Type B pancreatic cell (in vitro differentiated cells): ENCODE measurements around the gene ALDH7A1. TPM values are rescaled to one million over a fixed set of nuclear protein-coding genes. Genes with fewer than 3 reads are reported as not detected.

Experiments
- DNase-seq: peaks from one replicate; pipeline ENCODE4 v3.0.0; 2021; ENCODE audit warnings: mixed read lengths; ENCODE audit not compliant: unreplicated experiment; ENCODE audit errors: extremely low spot score
- H3K27ac Mint-ChIP-seq: 2 replicates; pipeline ENCODE4 v1.8.0; 2021; ENCODE audit warnings: mild to moderate bottlenecking, mixed read lengths
- H3K27me3 Mint-ChIP-seq: 2 replicates; pipeline ENCODE4 v1.8.0; 2021; ENCODE audit warnings: mixed read lengths
- H3K36me3 Mint-ChIP-seq: 2 replicates; pipeline ENCODE4 v1.8.0; 2021; ENCODE audit warnings: mixed read lengths
- H3K4me1 Mint-ChIP-seq: one replicate; pipeline ENCODE4 v1.8.0; 2021; ENCODE audit warnings: mixed read lengths; ENCODE audit not compliant: unreplicated experiment
- H3K4me3 Mint-ChIP-seq: 2 replicates; pipeline ENCODE4 v1.8.0; 2021; ENCODE audit warnings: mild to moderate bottlenecking, mixed read lengths
- H3K9me3 Mint-ChIP-seq: 2 replicates; pipeline ENCODE4 v1.8.0; 2021; ENCODE audit warnings: mixed read lengths
- CTCF ChIP-seq: fragments of 200-600 bp; sonication (generic); conservative IDR thresholded peaks from 2 replicates; pipeline ENCODE4 v1.5.0; 2021; ENCODE audit warnings: antibody characterized with exemption, mild to moderate bottlenecking
- total RNA-seq: library from RNA; stranded (reverse); gene quantifications from 2 replicates; pipeline ENCODE4 v1.2.1, GENCODE V29; 2021; ENCODE audit warnings: low replicate concordance

ALDH7A1 gene
- total RNA-seq, 1 donor from 2014 or later = 119 TPM

GRCh38 chr5:126494393-126494792 is 100.6 kb downstream of the ALDH7A1 start:
- H3K4me3 Mint-ChIP-seq = no peak overlapping the region
- H3K9me3 Mint-ChIP-seq = no peaks in the 10 kb centered on the region
- no peaks in the 10 kb centered on the region for H3K27me3 Mint-ChIP-seq
- TF ChIP-seq CTCF = no peak
- peaks cover 10% of the 10 kb centered on the region for H3K36me3 Mint-ChIP-seq
- H3K27ac Mint-ChIP-seq = no peak overlapping the region
- H3K4me1 Mint-ChIP-seq = peaks cover 23% of the 10 kb centered on the region
- no peak for DNase-seq

DNA sequence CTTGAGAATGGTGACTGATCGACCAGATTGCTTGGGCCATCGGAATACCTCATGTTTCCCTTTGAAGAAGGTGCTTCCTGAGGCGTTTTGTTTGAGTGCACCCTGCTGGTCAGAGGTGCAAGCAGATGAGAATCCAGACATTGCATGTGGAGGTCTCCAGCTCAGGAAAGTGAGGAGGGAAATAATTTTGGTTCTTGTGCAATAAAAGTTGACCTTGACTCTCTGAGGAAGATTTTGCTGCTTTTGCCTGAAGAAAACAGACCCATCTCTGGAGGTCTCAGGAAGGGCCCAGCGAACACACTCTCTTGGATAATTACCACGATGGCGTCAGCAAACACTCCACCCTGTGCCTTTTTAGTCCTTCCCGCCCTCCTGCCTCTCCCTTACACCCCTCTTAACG is 102.1 kb downstream of the ALDH7A1 start:
- Mint-ChIP-seq H3K4me1 (peaks cover 38% of the 10 kb centered on the region), H3K4me3 (no peak overlapping the region), H3K36me3 (peaks cover 10% of the 10 kb centered on the region), H3K9me3 (no peaks in the 10 kb centered on the region), H3K27me3 (no peaks in the 10 kb centered on the region), H3K27ac (peak overlapping the region; percentile 4)
- DNase-seq = no peak
- peak; percentile 36 for TF ChIP-seq CTCF

DNA sequence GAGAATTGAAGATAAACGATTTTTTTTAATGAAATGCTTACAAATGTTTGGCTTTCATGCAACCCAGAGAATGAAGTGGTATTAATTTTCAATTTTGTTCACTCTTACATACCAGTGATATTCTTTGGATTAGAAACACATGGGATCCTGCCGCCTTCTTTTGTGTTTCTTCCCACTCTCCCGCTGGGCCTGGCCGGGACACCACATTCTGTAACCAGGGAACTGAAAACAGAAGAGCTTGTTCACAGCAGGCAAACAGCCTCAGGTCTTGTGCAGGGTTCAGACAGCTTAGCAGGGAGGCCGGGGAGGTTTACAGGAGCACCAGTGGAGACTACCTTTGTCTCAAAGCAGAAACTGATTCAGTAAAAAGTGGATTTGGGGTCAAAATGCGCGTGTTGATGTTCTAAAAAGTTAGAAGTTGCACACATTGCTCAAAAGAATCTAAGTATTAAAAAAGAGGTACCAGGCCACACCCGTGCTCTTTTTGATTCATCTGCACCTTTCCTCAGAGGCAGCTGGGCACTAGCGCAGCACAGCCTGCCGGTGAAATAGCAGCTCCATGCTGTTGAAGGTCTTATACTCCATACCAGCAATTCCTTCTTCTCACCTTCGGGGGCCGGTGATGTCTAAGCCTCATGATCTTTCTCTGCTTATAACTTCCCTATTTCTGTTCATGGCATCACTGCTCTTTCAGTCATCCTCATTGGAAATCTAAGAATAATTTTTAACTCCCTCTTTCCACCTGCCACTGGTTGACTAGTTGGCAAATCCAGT is 104.7 kb downstream of the ALDH7A1 start:
- Mint-ChIP-seq H3K27me3 (no peaks in the 10 kb centered on the region), H3K36me3 (peaks cover 27% of the 10 kb centered on the region), H3K9me3 (no peaks in the 10 kb centered on the region), H3K27ac (peak overlapping the region; percentile 62), H3K4me1 (peaks cover 43% of the 10 kb centered on the region), H3K4me3 (peak overlapping the region; percentile 34)
- peak; percentile 49 for TF ChIP-seq CTCF
- no peak for DNase-seq

DNA sequence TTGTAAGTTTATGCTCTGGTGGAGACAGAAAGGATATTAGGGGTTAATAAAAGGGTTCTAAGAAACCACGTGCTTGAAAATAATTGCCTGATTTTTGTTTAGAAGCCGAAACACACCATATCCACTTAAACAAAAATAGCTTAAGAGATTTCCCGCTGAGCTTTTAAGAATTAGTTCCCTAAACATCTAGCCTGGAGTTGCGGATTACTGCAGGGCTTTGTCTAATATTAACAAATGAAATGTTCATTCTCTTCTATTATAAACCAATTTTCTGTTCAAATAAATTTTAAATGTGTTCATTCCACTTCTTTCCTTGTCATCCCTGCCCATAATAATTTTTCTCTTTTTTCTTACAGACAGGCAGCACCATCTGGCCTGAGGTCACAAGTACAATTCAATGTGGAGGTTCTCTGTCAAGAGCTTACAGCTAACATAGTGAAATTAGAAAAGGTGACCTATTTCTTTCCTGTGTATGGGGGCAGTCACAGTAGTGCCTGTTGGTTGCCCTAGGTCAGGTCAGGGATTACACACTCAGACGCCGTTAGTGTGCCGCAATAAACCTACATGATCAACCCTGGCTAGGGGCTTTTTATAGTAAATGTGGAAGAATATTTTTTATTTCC is 106.5 kb downstream of the ALDH7A1 start:
- H3K4me1 Mint-ChIP-seq = peaks cover 44% of the 10 kb centered on the region
- H3K36me3 Mint-ChIP-seq = peaks cover 27% of the 10 kb centered on the region
- DNase-seq = no peak
- no peak overlapping the region for H3K27ac Mint-ChIP-seq
- no peaks in the 10 kb centered on the region for H3K9me3 Mint-ChIP-seq
- H3K4me3 Mint-ChIP-seq = no peak overlapping the region
- no peak for TF ChIP-seq CTCF
- H3K27me3 Mint-ChIP-seq = no peaks in the 10 kb centered on the region

GRCh38 chr5:126487596-126487995 is 107.4 kb downstream of the ALDH7A1 start:
- Mint-ChIP-seq H3K36me3 (peaks cover 28% of the 10 kb centered on the region), H3K4me3 (no peak overlapping the region), H3K27me3 (no peaks in the 10 kb centered on the region), H3K9me3 (no peaks in the 10 kb centered on the region), H3K4me1 (peaks cover 48% of the 10 kb centered on the region), H3K27ac (no peak overlapping the region)
- TF ChIP-seq CTCF = no peak
- no peak for DNase-seq
